Ovary (tissue), 3 donors: ENCODE measurements around the gene SYNM.

ENCODE experiments used
- CTCF ChIP-seq, 3 donors: fragments of 450-650 bp in 2 of 3; fragments of 200-600 bp in 1 of 3; IDR thresholded peaks; one replicate each; pipeline versions ENCODE4 v1.5.1 to v1.8.0; 2016 to 2022; ENCODE audit warnings: antibody characterized with exemption in 3 of 3, mild to moderate bottlenecking in 1 of 3
- EP300 ChIP-seq: sonication (generic); formaldehyde crosslinking; IDR thresholded peaks from one replicate; pipeline ENCODE4 v1.6.1; 2017; ENCODE audit warnings: antibody characterized with exemption
- donor health status: DM: no; HTN: no; CAD: no.

GRCh38 chr15:99130314-99130713 lies 25.4 kb downstream of the SYNM start:
- TF ChIP-seq CTCF (IDR thresholded peaks at IDR 0.05) (no peak), EP300 (no peak)
